PC-3 (cell line): ENCODE data around the gene CETN2.

Source experiments
- CTCF ChIP-seq: fragments of 300-600 bp; sonication (generic); conservative IDR thresholded peaks from 2 replicates; pipeline ENCODE4 v1.5.1; 2017; ENCODE audit warnings: antibody characterized with exemption, low read depth, mild to moderate bottlenecking, low read length
- EZH2 ChIP-seq: fragments of 300-600 bp; sonication (generic); IDR thresholded peaks from one replicate; pipeline ENCODE4 v1.6.1; 2017; ENCODE audit warnings: antibody characterized with exemption, mild to moderate bottlenecking, low read length; ENCODE audit not compliant: unreplicated experiment
- EZH2phosphoT487 ChIP-seq: fragments of 300-600 bp; sonication (generic); IDR thresholded peaks from 2 replicates; pipeline ENCODE4 v1.6.1; 2018; ENCODE audit warnings: mild to moderate bottlenecking, antibody characterized with exemption, low read length, borderline replicate concordance

GRCh38 chrX:152842772-152843338 is 12.3 kb upstream of the CETN2 start:
- TF ChIP-seq CTCF: no peak
- TF ChIP-seq EZH2: no peak
- TF ChIP-seq EZH2phosphoT487: no peak
